GM19452 (cell line): ENCODE results near the gene LMO2.
"Not testable (repeated sequence)": the region's sequence is repeated elsewhere in the genome, so short reads cannot be mapped to it uniquely, and the experiment has no call there.

Experiments used
- ATAC-seq: cut with Tn5 transposase; IDR thresholded peaks from one replicate; pipeline ENCODE4 v1.9.1; 2021; ENCODE audit not compliant: unreplicated experiment

LMO2 gene

DNA sequence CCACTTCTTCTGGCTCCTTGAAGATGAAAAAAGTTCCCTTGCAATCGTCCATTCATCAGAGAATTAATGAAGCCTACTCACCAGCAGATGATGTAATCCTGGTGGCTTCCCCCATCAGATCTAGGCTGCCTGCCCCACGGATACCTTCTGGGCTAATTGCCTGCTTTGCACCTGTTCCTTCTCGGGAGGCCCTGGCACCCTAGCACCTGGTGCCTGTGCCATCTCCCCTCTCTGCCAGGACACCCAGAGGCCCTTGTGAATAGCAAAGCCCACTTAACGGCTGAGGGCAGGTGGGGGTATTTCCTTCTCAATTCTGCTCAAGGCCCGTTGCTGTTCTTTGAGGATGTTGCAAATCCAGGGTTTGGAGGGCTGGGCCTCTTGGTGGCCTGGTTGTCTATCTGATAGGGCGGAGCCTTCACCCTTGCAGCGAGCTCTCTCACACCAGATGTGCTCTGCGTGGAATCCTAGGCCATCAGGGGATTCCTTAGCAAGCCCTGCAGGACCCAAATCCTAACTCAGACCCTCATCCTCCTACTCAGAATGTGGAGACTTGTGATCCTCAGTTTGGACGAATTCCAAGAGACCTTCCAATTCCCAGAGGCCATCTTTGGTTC is at the start of gene LMO2:
Gene LMO2 (minus strand): TSS at position 363 of the 614 bp plus-strand sequence. CDS start 22,360 bp downstream, outside the sequence.
- ATAC-seq: no peak

GRCh38 chr11:33940538-33940815 is 48.6 kb upstream of the LMO2 start:
- no peak for ATAC-seq

DNA sequence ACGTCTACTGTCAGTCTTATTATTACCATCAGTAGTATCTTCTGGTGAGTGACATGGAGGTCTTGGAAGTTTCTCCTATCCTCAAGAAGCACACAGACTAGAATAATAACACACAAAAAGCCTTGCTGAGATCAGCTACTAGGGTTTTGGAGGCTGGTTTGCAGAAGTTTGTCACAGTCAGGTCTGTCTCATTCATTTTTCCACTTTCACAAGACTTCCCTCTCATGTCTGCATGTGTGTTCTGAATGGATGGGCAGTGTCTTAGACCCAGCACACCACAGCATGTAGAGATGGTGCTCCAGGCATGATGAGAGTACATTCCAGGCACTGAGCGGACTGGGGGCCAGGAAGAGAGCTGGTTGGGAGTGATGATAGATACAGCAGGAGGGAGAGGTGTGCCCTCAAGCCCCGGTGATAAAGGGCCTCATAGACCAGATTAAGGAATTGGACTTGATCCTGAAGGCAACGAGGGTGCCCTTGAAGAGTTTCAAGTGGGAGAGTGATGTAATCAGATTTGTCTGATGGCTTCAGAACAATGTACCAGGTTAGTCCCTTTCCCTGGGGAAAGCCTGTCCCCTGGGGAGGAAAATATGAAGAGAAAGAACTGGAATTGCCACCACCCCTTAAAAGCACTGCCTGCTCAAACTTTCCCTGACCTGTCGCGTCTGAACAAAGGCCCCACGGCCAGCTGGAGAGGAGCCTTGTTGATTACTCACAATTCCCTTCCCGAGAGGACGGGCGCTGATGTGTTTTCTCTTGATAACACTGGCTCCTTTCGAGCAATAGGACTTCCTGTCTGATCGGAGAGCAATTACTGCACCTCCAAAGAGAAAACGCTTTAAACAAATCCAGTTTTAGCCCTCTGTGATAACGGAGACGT is 45.1 kb upstream of the LMO2 start:
- ATAC-seq: no peak

GRCh38 chr11:33935461-33936456 is 43.9 kb upstream of the LMO2 start:
- ATAC-seq: no peak

DNA sequence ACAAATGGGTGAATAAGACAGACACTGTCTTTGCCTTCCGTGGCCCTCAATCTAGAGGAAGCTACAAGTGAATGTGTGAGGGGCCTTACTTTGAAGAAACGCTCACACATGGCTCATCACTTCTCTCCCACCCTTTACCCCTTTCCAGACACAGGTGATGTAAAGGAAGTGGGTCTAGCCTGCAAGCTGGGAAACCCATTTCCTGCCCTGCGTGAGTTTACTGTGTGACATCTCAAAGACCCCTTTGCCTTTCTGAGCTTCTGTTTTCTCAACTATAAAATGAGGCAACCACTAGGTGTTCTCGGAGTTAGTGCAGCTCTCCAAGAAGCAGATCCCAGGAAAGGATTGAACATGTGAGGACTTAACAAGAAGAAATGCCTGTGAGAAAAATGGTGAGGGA is 43.1 kb upstream of the LMO2 start:
- ATAC-seq: no peak

DNA sequence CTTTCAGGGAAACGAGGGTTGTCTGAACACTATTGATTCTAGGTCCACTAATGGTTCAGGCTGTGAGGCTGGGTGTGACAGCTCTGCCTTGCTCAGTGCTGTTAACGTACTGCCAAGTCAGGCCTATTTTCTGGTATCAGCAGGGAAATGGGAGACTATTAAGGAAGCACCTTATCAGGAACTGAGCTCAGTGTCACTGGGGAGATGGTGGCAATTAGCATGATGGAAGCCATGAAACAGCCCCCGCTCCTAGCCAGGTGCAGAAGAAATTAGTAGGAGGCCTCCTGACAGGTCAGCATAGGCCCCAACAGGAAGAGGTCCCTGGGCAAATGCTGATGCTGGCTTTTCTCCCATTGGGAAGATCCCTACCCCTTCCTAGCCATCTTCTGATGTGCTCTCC is 42.6 kb upstream of the LMO2 start:
- no peak for ATAC-seq

DNA sequence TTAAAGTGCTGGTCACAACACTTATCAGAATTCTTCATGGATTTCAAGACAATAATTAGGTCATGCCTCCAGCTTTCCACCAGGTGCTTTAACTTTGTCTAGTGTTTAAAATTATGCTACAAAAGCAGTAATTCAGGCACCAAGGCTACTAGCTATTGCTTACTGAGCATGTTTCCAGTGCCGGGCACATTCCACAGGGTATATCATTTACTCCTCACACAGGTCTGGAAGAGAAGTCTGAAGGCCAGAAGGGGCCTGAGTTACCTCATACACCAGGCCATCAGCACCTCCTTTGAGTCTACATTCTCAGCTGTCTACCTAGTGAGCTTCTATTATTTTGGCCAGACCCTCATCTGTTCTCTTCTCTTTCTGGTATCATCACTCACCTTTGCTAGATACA is 41.7 kb upstream of the LMO2 start:
- no peak for ATAC-seq

- ATAC-seq: no peak
Measured at GRCh38 chr11:33932721-33933120, 40.8 kb upstream of the LMO2 start.

DNA sequence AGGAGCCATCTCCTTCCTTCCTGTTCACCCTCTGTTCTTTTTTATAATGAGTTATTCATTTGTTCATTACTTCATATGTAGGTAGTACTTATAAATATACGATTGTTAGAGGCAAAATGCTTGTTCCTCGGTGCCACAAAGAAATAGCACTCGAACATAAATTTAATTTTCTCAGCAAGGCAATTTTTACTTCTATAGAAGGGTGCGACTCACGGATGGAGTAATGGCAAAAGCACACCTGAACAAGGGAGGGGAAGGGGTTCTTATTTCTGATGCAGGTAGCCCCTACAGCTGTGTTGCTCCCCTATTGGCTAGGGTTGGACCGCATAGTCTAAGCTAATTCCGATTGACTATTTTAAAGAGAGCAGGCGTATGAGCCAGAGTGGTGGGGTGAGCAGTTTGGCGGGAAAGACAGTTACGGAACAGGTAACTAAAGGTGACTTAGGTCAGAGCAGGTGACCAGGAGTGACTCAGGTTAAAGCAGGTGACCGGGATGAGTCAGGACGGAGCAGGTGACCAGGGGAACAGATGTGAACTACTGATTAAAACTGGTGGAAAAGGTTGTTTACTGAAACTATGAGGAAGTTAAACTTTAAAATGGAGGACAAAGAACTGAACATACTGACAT is 40.0 kb upstream of the LMO2 start:
- ATAC-seq: not testable (repeated sequence)

DNA sequence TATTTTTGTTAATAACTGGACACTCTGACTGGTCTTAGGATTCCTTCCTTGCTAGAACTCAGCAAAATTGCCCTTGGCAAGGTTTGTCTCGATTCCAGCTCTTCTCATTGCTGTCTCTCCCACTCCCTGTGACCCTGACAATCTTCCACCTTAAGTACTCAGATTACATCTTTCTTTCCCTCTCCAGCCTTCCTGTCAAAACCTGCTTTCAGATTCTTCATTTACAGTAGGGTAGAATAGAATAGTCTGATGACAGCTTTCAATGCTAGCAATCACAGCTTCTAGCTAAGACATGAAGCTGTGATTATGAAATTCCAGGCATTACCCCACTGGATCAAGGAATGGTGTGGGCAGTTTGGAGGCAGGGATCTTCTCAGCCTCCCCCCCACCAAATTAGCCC is 39.2 kb upstream of the LMO2 start:
- ATAC-seq: no peak

DNA sequence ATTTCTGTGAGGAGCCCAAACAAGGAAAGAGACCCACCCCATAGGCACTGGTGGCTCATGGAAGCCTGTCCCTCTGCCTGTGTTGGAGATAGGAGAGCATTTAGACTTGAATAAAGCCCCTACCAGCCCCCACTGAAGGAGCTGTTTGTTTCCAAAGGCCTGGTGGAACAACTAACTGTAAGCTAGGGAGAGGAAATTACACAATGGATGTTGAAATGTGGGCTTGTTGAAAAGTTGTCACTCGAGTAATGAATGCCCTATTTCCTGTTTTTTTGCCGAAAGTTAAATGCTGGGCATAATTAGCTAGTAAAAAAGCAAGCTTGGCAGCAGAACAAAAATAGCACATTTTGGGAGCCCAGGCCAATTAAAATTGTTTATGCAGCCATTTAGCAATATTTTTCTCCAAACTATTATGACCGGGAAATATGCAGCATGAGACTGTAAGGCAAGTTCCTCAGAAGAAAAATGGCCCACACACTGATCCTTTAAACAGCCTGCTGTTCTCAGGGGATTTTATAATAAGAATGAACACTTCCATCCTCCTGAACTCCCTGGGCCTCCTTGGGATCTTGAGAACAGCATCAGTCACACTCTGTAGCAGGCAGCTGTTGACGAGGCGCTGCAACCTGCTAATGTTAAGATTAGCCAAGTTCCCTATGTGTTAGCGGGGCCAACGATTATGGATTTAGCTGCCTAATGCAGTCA is 38.6 kb upstream of the LMO2 start:
- no peak for ATAC-seq

- no peak for ATAC-seq
Measured at GRCh38 chr11:33928564-33928963, 36.7 kb upstream of the LMO2 start.

- no peak for ATAC-seq
Measured at GRCh38 chr11:33926671-33927552, 35.0 kb upstream of the LMO2 start.

GRCh38 chr11:33924341-33924740 is 32.5 kb upstream of the LMO2 start:
- ATAC-seq: no peak

DNA sequence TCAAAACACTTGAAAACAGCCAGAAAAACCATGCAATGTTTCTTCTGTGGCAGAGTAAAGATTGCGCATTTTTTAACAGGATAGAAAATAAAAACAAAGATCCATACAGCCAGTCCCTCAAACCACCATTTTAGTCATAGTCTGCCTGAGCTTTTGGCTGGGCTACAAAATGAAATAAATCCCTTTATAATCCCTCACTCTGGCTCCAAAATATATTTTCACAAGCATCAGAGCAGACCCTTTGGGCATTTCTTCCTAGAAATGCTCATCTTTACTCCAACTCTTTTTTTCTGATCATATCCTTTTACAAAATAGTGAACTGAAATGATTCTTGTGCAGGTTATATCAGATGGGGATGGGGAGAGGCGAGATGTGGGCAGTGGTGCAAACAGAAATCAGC is 31.8 kb upstream of the LMO2 start:
- ATAC-seq: no peak

DNA sequence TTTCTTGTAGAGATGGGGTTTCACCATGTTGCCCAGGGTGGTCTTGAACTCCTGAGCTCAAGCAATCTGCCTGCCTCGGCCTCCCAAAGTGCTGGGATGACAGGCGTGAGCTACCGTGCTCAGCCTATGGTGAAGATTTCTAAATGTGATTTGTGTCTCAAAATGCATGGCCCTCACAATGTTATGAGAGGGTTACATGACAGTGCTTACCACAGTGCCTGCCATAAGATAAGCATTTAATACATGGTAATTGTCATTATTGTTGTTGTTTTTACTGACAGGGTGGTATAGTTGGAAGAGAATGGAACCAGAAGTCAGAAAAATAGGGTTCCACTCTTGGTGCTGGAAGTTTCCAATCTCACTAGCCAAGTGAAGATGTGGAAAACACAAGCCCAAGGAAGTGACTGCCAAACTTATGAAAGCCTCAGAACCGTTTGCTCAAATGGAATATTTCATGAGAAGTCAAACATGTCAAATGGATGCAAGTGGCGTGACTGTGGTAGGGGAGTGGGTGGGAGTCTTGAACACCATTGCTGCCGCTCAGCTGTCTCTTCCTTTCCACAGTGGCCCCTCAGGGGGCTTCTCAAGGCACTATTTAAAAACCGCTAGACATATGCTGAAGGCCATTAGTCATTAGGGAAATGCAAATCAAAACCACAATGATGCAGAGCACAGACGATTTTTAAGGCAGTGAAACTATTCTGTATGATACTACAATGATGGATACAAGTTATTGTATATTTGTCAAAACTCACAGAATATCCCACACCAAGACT is 29.1 kb upstream of the LMO2 start:
- ATAC-seq: peak; percentile 90

- ATAC-seq: no peak
Measured at GRCh38 chr11:33919645-33920044, 27.8 kb upstream of the LMO2 start.

DNA sequence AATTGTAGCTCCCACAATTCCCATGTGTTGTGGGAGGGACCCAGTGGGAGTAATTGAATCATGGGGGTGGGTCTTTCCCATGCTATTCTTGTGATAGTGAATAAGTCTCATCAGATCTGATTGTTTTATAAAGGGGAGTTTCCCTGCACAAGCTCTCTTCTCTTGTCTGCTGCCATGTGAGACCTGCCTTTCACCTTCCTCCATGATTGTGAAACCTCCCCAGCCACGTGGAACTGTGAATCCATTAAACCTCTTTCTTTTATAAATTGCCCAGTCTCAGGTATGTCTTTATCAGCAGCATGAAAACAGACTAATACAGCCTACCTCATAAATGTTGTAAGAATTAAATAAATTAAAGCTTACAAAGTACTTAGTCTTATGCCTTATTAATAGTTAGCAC is 25.5 kb upstream of the LMO2 start:
- ATAC-seq: not testable (repeated sequence)

- ATAC-seq: no peak
Measured at GRCh38 chr11:33916736-33917135, 24.9 kb upstream of the LMO2 start.
